ENCODE results near the gene SMPD1. TPM values are rescaled to one million over a fixed set of nuclear protein-coding genes. Genes with fewer than 3 reads are reported as not detected.

The SMPD1 gene
- total RNA-seq (2021; ENCODE audit: unreplicated experiment) (2.8 TPM), Bru-seq, nascent RNA (percentile 30 among the genes with signal in this experiment), BruChase-seq, experiment 1, labeled RNA remaining after a 6-hour chase (percentile 50 among the genes with signal in this experiment), BruChase-seq, experiment 2, labeled RNA remaining after a 2-hour chase (percentile 36 among the genes with signal in this experiment)
- polyA plus RNA-seq (2012), result 4.7 and 5.7 TPM in 2 replicates
- long read RNA-seq, partial matches to known transcripts, result 1 of 1 reads
- long read RNA-seq, other reads (novel, unspliced or antisense), result 0 of 1 reads

DNA sequence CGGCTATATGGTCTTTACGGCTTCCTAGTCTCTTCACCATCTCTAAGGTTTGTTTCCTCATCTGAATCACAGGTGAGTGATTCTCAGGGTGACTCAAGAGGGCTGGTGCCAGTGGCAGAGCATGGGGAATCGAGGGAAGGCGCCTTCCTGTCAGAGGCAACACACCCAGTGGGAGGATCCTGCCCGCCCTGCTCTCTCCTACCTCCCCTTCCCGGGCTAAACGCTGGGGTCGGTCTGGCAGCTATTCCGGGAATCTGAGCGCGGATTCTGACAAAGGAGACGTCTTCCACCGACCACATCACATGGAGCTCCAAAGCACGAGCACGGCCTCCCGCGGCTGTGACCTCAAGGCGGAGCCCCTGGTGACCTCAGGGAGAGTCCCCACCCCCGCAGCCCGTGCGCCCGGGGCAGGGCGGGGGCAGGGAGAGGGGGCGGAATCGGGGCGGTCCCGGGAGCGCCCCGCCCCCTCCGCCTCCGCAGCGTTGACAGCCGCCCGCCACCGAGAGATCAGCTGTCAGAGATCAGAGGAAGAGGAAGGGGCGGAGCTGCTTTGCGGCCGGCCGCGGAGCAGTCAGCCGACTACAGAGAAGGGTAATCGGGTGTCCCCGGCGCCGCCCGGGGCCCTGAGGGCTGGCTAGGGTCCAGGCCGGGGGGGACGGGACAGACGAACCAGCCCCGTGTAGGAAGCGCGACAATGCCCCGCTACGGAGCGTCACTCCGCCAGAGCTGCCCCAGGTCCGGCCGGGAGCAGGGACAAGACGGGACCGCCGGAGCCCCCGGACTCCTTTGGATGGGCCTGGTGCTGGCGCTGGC is at the start of gene SMPD1:
TSS of gene SMPD1 (plus strand) at position 570 of the 813 bp plus-strand sequence. CDS start at position 695, 125 bp downstream.
- no peaks in the 10 kb centered on the region for H3K27me3 ChIP-seq (ENCODE audit: insufficient read depth, low read length)
- H3K4me1 ChIP-seq (ENCODE audit: control insufficient read depth in 1 of 2, insufficient read depth in 2 of 2, low read length in 2 of 2), result peaks cover 14 to 37% of the 10 kb centered on the region in 2 experiments
- peak; percentile 92 for ATAC-seq
- no peaks in the 10 kb centered on the region for H3K36me3 ChIP-seq (ENCODE audit: control insufficient read depth in 1 of 2, insufficient read depth in 2 of 2, low read length in 2 of 2)
- intact Hi-C loops (cut with micrococcal nuclease), result loop anchor here (2.0 kb wide), 1 partner anchor 91 kb away; the partner anchor contains the start of genes ARFIP2 and TIMM10B
- CTCF ChIA-PET, result interaction anchor here (1.0 to 1.7 kb wide), 5 partner anchors 11 to 316 kb away, joined by 3 to 19 read pairs (median 3); no protein-coding TSS in a partner anchor
- POLR2A ChIA-PET, result interaction anchor here (1.0 kb wide), 1 partner anchor 29 kb away, joined by 3 read pairs; the partner anchor contains the start of gene APBB1
- H3K9ac ChIP-seq (ENCODE audit: low read length), result peak within 1 kb of the TSS; percentile 57
- H3K9me3 ChIP-seq (ENCODE audit: control insufficient read depth in 1 of 2, insufficient read depth in 1 of 2, low read depth in 1 of 2, low read length in 2 of 2), result no peaks in the 10 kb centered on the region
- no peaks in the 10 kb centered on the region for H4K20me1 ChIP-seq (ENCODE audit: insufficient read depth)
- H3K27ac ChIP-seq (ENCODE audit: low read depth, low read length), result peak within 1 kb of the TSS; percentile 48; the same call in 1 of the 2 replicates
- BruUV-seq (replicated peaks), result no TSS peak
- RAD21 ChIA-PET (ENCODE audit: low non-redundant PET in 1 of 2, low total read pairs in 2 of 2, uncharacterized antibody in 2 of 2, unreplicated experiment in 2 of 2), result interaction anchor here in 1 of 2 experiments (0.6 to 1.1 kb wide), 2 partner anchors 41 to 86 kb away, joined by 3 to 5 read pairs; no protein-coding TSS in a partner anchor
- no peaks in the 10 kb centered on the region for H3K9me2 ChIP-seq (ENCODE audit: insufficient read depth)
- H3K4me2 ChIP-seq (ENCODE audit: low read length), result peak within 1 kb of the TSS; percentile 96
- H3K79me2 ChIP-seq (ENCODE audit: insufficient read depth, low read length), result no peaks in the 10 kb centered on the region
- DNase-seq (ENCODE audit: low read depth, low spot score), result peak; percentile 81
- H3K4me3 ChIP-seq (replicated peaks in 1 of 2; ENCODE audit: low read depth in 1 of 2, low read length in 2 of 2), result peak within 1 kb of the TSS; percentile 55 to 64
- peak within 1 kb of the TSS; percentile 91 for H2AFZ ChIP-seq (ENCODE audit: low read depth, low read length, poor library complexity, severe bottlenecking)
- TF ChIP-seq POLR2A (IDR thresholded peaks at IDR 0.05; ENCODE audit: borderline replicate concordance, extremely low read depth, insufficient read depth, insufficient read length) (no peak), YY1 (IDR thresholded peaks at IDR 0.05; ENCODE audit: extremely low read depth, insufficient replicate concordance, low read depth, low read length) (peak; percentile 29), FOSL1 (IDR thresholded peaks at IDR 0.05; ENCODE audit: low read depth) (peak; percentile 61; the same call in 1 of the 2 replicates), SIN3A (IDR thresholded peaks at IDR 0.05; ENCODE audit: low read depth) (peak; percentile 90), CEBPB (IDR thresholded peaks at IDR 0.05; ENCODE audit: low read depth) (no peak; the same call in 1 of the 2 replicates), RAD21 (IDR thresholded peaks at IDR 0.05; ENCODE audit: low read depth) (no peak), EGR1 (IDR thresholded peaks at IDR 0.05; ENCODE audit: low read depth) (peak; percentile 99), SP1 (IDR thresholded peaks at IDR 0.05; ENCODE audit: low read depth) (peak; percentile 72), JUND (IDR thresholded peaks at IDR 0.05) (peak; percentile 51), ZFX (IDR thresholded peaks at IDR 0.05) (peak; percentile 41; the same call in 1 of the 2 replicates), ATF3 (IDR thresholded peaks at IDR 0.05) (no peak), ZBTB33 (IDR thresholded peaks at IDR 0.05; ENCODE audit: extremely low read depth, insufficient replicate concordance, low read length) (no peak), CTCF (IDR thresholded peaks at IDR 0.05 in 2 of 3, conservative IDR thresholded peaks at IDR 0.05 in 1 of 3; ENCODE audit: borderline replicate concordance in 1 of 3, insufficient read depth in 1 of 3, low read depth in 2 of 3, low read length in 2 of 3) (no peak), TCF7L2 (IDR thresholded peaks at IDR 0.05; ENCODE audit: borderline replicate concordance, extremely low read depth, insufficient read depth, insufficient read length) (peak; percentile 87), MAX (IDR thresholded peaks at IDR 0.05) (peak; percentile 71)
- TF ChIP-seq, protein P1, sequence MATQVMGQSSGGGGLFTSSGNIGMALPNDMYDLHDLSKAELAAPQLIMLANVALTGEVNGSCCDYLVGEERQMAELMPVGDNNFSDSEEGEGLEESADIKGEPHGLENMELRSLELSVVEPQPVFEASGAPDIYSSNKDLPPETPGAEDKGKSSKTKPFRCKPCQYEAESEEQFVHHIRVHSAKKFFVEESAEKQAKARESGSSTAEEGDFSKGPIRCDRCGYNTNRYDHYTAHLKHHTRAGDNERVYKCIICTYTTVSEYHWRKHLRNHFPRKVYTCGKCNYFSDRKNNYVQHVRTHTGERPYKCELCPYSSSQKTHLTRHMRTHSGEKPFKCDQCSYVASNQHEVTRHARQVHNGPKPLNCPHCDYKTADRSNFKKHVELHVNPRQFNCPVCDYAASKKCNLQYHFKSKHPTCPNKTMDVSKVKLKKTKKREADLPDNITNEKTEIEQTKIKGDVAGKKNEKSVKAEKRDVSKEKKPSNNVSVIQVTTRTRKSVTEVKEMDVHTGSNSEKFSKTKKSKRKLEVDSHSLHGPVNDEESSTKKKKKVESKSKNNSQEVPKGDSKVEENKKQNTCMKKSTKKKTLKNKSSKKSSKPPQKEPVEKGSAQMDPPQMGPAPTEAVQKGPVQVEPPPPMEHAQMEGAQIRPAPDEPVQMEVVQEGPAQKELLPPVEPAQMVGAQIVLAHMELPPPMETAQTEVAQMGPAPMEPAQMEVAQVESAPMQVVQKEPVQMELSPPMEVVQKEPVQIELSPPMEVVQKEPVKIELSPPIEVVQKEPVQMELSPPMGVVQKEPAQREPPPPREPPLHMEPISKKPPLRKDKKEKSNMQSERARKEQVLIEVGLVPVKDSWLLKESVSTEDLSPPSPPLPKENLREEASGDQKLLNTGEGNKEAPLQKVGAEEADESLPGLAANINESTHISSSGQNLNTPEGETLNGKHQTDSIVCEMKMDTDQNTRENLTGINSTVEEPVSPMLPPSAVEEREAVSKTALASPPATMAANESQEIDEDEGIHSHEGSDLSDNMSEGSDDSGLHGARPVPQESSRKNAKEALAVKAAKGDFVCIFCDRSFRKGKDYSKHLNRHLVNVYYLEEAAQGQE (IDR thresholded peaks at IDR 0.05; ENCODE audit: low read depth), result no peak

Measured in HCT116 (cell line).